ENCODE measurements around the gene SVOPL.

SVOPL gene

GRCh38 chr7:138700857-138701536 is at the start of gene SVOPL:
SVOPL (minus strand) TSS chr7:138701362; CDS start chr7:138679045, 22,317 bp downstream.
- H3K27me3 ChIP-seq (ENCODE audit: insufficient read depth, poor library complexity, severe bottlenecking): no peaks in the 10 kb centered on the region
- DNase-seq (ENCODE audit: low spot score) (no peak), ATAC-seq (ENCODE audit: low read depth) (no peak)
- H3K36me3 ChIP-seq (ENCODE audit: low read depth): no peaks in the 10 kb centered on the region
- H3K4me1 ChIP-seq (ENCODE audit: insufficient read depth, poor library complexity, severe bottlenecking): no peaks in the 10 kb centered on the region
- H3K4me3 ChIP-seq (ENCODE audit: severe bottlenecking): no peak within 1 kb of the TSS
- no peaks in the 10 kb centered on the region for H3K9me3 ChIP-seq (ENCODE audit: severe bottlenecking)
- no peak within 1 kb of the TSS for H3K27ac ChIP-seq (ENCODE audit: poor library complexity, severe bottlenecking)
- TF ChIP-seq CTCF (IDR thresholded peaks at IDR 0.05; ENCODE audit: poor library complexity, severe bottlenecking): no peak

- H3K27ac ChIP-seq (ENCODE audit: poor library complexity, severe bottlenecking): no peak overlapping the region
- DNase-seq (ENCODE audit: low spot score): no peak
- no peaks in the 10 kb centered on the region for H3K27me3 ChIP-seq (ENCODE audit: insufficient read depth, poor library complexity, severe bottlenecking)
- no peaks in the 10 kb centered on the region for H3K9me3 ChIP-seq (ENCODE audit: severe bottlenecking)
- H3K4me1 ChIP-seq (ENCODE audit: insufficient read depth, poor library complexity, severe bottlenecking): no peaks in the 10 kb centered on the region
- no peaks in the 10 kb centered on the region for H3K36me3 ChIP-seq (ENCODE audit: low read depth)
- ATAC-seq (ENCODE audit: low read depth): no peak
- no peak for TF ChIP-seq CTCF (IDR thresholded peaks at IDR 0.05; ENCODE audit: poor library complexity, severe bottlenecking)
- H3K4me3 ChIP-seq (ENCODE audit: severe bottlenecking): no peak overlapping the region
Measured at GRCh38 chr7:138750473-138750872, 49.3 kb upstream of the SVOPL start.

- no peak overlapping the region for H3K27ac ChIP-seq (ENCODE audit: poor library complexity, severe bottlenecking)
- no peaks in the 10 kb centered on the region for H3K36me3 ChIP-seq (ENCODE audit: low read depth)
- DNase-seq (ENCODE audit: low spot score) (no peak), ATAC-seq (ENCODE audit: low read depth) (no peak)
- no peaks in the 10 kb centered on the region for H3K27me3 ChIP-seq (ENCODE audit: insufficient read depth, poor library complexity, severe bottlenecking)
- no peaks in the 10 kb centered on the region for H3K9me3 ChIP-seq (ENCODE audit: severe bottlenecking)
- no peak for TF ChIP-seq CTCF (IDR thresholded peaks at IDR 0.05; ENCODE audit: poor library complexity, severe bottlenecking)
- H3K4me3 ChIP-seq (ENCODE audit: severe bottlenecking): no peak overlapping the region
- H3K4me1 ChIP-seq (ENCODE audit: insufficient read depth, poor library complexity, severe bottlenecking): no peaks in the 10 kb centered on the region
Measured at GRCh38 chr7:138749960-138750359, 48.8 kb upstream of the SVOPL start.

- H3K9me3 ChIP-seq (ENCODE audit: severe bottlenecking): no peaks in the 10 kb centered on the region
- no peak for TF ChIP-seq CTCF (IDR thresholded peaks at IDR 0.05; ENCODE audit: poor library complexity, severe bottlenecking)
- H3K27me3 ChIP-seq (ENCODE audit: insufficient read depth, poor library complexity, severe bottlenecking): no peaks in the 10 kb centered on the region
- no peak overlapping the region for H3K4me3 ChIP-seq (ENCODE audit: severe bottlenecking)
- ATAC-seq (ENCODE audit: low read depth) (no peak), DNase-seq (ENCODE audit: low spot score) (no peak)
- no peaks in the 10 kb centered on the region for H3K36me3 ChIP-seq (ENCODE audit: low read depth)
- no peaks in the 10 kb centered on the region for H3K4me1 ChIP-seq (ENCODE audit: insufficient read depth, poor library complexity, severe bottlenecking)
- H3K27ac ChIP-seq (ENCODE audit: poor library complexity, severe bottlenecking): no peak overlapping the region
Measured at GRCh38 chr7:138748666-138749065, 47.5 kb upstream of the SVOPL start.

GRCh38 chr7:138746073-138746472 is 44.9 kb upstream of the SVOPL start:
- DNase-seq (ENCODE audit: low spot score) (no peak), ATAC-seq (ENCODE audit: low read depth) (no peak)
- no peaks in the 10 kb centered on the region for H3K9me3 ChIP-seq (ENCODE audit: severe bottlenecking)
- H3K36me3 ChIP-seq (ENCODE audit: low read depth): no peaks in the 10 kb centered on the region
- H3K27ac ChIP-seq (ENCODE audit: poor library complexity, severe bottlenecking): no peak overlapping the region
- H3K4me3 ChIP-seq (ENCODE audit: severe bottlenecking): no peak overlapping the region
- H3K27me3 ChIP-seq (ENCODE audit: insufficient read depth, poor library complexity, severe bottlenecking): no peaks in the 10 kb centered on the region
- no peaks in the 10 kb centered on the region for H3K4me1 ChIP-seq (ENCODE audit: insufficient read depth, poor library complexity, severe bottlenecking)
- no peak for TF ChIP-seq CTCF (IDR thresholded peaks at IDR 0.05; ENCODE audit: poor library complexity, severe bottlenecking)

Measured in RWPE2 (cell line).